Activated CD4-positive, alpha-beta T cell treated with anti-CD3 and anti-CD28 coated beads for 4 hours (primary cell): ENCODE results near the gene PORCN.

Source experiments
- DNase-seq, 2 donors: peaks; one replicate each; pipeline ENCODE4 v3.0.0-alpha.2; 2020

Gene PORCN

DNA sequence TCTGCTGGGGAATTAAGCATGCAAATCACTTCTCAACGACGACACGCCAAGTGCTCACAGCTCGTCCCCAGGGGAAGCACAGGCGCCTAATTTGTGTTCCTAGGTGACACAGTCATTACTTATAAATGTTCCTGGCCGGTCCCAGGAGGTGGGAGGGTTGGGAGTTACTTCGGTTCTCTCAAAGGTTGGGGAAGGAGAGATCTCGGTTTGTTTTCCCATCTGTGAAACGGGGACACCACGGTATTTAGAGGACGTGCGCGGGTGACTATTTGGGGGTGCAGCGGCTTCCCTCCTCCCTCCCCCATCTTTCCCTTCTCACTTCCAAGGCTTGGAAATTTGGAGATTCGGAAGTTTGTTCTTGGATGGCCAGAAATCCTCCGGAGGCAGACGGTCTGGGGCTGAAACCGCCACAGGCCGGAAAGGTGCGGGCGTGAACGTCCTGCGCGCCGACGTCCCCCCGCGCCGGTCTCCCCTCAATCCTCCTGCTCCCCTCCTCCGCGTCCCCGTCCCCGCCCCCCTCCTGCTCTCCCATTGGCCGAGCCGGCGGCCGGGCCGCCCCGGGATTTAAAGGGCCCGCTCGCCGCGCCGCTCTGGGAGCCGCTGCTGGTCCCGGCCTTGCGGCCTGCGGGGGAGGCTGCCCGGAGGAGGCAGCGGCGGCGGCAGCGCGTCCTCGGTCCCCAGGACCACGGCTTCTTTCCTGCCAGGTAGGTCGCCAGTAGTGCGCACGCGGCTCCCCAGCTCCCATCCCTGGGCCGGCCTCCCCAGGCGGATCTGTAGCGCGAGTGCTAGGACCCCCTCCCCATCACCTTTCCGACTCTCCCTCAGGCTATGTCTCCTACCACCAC lies at the start of gene PORCN:
PORCN (plus strand) TSS at position 593 of the 845 bp plus-strand sequence. CDS start 829 bp downstream, outside the sequence.
- peak; percentile 73 to 74 for DNase-seq

DNA sequence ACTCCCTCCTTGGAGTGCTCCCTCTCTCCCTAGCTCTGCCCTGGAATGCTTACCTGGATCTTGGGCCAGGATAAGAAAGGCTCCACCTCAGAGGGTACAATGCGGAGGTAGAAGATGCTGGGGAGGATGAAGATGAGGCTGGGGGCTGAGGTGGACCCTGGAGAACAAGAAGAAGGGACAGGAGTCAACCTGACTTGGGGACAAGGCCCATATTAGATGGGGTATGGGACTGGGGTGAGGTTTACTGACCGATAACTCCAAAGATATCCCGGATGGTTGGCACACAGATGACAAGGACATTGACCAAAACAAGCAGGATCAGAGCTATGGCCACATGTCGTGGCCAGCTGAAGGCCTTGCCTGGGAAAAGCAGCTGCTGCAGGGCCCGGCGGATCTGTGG lies 49.3 kb upstream of the PORCN start:
- no peak for DNase-seq

DNA sequence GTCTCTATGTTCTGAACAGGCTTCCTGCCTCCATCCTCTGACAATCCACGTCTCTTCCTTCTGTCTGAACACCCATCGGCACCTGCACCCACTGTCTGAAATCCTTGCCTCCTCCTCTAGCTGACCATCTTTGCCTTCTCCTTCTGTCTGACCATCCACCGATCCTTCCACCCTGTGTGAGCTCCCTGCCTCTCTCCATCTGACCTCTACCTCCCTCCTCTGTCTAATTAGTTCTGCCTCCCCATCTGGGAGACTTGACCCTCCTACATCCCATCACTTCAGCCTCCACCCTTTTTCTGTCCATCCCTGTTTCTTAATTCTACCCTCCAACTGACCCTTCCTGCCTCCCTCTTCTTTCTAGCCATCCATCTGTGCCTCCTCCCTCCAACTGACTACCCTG lies 48.8 kb upstream of the PORCN start:
- no peak for DNase-seq

GRCh38 chrX:48460606-48461005 lies 48.2 kb upstream of the PORCN start:
- DNase-seq: no peak

DNA sequence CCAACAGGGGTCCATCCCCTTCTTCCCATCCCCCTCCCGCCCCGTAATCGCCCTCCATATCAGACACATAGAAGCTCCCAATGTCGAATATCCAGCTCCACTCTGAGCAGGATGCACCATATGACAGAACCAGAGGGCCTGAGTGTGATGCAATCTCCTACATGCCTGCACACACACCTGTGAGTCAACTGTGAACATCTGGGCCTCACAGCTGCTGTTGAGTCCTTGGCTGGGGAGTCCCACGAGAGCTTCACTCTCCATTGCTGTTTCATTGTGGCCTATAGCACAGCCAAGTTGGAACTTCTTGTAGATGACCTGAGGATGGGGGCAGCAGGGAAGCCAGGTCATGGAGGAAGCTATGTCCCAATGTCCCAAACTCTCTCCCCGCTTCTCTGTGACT lies 47.0 kb upstream of the PORCN start:
- DNase-seq: no peak

- DNase-seq: no peak
Measured at GRCh38 chrX:48465336-48465933, 43.4 kb upstream of the PORCN start.

- DNase-seq: peak in 1 of 2 donors; percentile 26
Measured at GRCh38 chrX:48466696-48467095, 42.1 kb upstream of the PORCN start.

DNA sequence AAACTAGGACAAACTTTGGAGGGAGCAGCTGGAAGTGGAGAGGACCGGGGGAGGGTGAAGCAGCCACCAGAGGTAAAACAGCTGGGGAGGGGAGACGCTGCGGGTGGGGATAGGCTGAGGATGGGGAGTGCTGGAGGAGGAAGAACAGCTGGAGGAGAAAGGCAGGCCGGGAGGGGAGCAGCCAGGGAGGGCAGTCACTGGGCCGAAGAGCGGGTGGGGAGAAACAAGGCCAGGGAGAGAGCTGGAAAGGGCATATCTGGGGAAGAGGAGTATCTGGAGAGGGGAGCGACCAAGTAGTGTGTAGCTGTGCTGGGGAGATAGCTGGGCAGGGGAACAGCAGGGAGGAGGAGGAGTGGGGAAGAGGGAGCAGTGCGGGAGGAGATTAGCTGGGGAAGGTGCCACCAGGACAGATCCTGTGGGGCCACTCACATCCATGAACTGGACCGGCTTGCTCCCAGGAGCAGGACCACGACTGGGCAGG lies 41.5 kb upstream of the PORCN start:
- DNase-seq: no peak

DNA sequence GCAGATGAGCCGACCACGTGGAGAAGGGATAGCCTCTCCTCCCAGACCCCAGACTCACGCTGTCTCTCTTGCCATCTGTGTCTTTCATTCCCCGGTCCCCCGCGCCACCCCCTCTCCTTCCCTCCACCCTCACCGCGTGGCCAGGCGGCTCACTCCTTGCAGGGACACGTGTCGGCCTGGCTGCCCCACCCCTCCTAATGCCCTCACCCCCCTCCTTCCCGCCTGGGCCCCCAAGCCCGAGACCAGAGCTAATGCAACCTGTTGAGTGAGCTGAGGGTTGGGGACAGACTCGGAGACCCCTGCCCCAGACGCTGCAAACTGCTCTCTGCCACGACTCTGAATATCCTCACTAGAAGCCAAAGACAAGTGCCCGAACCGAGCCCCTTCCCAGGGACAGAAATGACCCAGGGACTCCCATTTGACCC lies 40.5 kb upstream of the PORCN start:
- DNase-seq: peak; percentile 55 to 66

DNA sequence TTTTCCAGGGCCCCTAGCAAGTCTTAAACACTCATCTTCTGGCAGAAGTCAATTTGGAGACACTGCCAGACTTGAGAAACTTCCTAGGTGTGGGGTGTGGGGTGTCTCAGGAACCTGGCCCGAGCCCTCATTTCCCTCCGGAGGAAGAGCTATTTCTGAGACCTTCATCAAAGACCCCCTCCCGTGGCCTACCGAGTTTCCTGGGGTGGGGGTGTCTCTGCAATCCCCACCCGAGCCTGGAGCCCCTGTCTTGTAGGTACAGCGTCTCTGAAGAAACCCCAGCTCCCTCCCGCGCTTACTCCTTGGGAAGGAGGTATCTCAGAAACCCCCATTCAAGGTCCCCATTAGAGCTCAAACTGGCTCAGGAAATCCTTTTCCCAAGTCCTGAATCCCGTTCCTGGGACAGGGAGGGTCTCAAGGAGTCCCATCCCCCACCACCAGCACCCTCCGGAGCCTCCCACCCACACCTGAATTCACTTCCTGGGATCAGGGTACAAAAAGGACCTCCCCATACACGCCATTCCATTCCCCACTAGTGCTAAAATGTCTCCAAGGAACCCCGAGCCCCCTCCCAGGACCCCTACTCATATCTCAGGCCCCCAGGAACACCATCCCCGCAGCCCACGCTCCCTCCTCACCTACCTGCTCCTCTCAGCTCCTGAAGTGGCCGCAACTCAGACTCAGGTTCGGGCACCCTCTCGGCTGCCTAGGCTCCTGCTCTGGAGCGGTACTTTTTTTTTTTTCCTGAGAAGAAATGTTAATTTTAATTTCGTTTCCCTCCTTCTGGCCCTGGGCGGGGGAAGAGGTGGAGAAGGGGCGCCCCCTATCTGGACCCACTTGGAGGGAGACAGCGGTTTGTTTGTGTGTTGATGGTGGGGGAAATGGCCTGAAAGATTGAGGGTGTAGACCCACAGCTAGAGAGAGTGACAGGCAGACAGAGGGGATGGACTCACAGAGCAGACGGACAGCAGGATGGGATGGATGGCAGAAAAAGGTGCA lies 39.8 kb upstream of the PORCN start:
- peak; percentile 43 to 55 for DNase-seq

DNA sequence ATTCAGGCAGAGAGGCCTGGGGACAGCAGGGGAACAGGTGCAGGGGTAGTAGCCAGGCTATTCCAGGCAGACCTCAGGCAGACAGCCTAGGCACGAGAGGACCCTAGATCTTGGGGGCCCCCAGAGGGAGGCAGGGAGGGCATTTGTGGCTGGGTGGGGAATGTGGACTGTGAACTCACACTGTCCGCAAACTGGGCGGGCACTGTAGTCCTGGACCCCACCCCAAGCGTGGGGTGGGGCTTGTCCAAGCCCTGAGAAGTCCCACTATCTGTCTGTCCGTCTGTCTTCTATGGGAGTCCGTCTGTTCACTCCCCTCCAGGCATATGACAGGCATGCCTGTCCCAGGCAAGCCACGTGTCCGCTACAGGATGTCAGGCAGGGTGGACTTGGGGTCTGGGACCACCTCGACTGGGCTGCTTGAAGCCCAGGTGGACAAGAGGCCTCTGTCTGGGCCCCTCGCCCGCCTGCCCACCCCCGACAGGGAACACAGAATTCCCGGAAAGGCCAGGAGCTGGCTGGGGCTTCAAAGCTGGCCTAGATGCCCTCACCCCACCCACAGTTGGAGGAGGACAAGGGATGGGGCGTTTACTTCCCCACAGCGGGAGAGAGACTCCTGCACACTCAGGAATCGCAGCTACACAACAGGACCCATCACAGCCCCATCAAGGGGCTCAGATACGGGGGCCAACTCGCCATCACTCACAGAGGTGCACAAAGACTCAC lies 38.5 kb upstream of the PORCN start, which contains the start of gene SLC38A5:
SLC38A5 (minus strand) TSS at position 151 of the 723 bp plus-strand sequence. CDS start 2,336 bp downstream, outside the sequence.
- no peak for DNase-seq

GRCh38 chrX:48470833-48471118 lies 38.0 kb upstream of the PORCN start:
- DNase-seq: no peak

DNA sequence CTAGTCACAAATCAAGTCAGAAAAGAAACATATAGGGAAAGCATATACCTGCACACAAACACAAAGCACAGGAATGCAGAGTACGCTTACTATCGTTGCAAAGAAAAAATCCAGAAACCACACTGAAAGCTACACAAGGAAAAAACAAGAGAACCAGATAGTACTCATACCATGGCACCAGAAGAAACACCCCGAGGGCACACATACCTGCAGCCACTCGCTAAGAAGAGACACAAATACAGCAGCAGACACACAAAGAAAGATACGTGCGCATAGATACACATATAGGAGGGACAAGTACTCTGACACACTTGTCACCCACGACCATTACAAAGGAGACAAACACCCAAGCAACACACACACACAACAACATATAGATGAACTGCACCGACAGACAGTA lies 37.3 kb upstream of the PORCN start:
- no peak for DNase-seq

DNA sequence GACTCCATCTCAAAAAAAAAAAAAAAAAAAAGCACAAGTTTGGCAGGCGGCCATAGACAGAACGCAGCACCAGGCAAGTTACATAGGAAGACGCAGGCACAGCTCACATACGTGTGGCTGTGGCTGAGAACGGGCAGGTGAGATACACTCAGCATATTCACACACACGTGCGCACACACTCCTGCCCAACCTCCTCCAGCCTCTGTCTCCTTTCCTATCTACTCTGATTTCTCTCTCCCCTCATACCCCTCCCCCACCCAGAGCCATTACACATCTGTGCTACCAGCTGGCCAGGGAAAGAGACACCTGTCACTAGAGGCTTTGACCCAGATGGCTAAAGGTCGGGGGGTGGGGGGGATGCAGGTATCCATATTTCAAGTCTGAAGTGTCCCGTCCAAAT lies 36.6 kb upstream of the PORCN start:
- no peak for DNase-seq

DNA sequence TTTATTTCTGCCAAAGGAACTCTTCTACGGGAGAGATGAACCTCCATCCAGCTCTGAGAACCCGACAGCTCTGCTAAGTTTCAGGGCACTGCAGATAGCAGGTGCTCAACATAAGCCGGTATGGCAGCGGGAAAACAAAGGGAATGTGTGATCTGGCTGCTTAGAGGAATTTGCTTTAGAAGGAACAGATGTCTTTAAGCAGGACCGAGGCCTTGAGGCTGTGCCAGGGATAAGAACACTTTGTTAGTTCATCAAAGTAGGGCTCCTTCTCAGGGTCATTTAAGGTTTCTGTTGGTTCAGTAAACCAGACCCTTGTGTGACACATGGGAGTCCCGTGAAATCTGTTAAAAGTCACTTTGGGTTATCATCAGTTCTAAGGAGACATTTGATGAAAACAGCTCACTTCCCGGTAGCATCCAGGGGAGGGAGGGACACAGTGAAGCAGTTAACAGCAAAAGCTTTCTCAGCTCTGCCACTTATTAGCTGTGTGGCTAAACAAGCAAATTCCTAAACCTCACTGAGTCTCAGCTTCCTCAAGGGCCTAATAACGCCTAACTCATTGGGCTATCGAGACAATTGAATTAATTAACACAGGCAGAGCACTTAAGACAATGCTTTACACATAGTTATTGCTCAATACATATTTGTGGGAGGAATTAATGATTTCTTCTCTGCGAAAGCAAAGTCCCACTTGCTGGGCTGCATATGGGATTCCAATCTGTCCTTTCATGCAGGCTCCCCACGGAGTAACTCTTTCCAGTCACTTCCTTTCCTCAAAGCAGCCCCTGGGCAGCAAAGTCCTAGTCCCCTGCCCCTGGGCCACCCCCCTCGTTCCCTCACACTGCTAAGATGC lies 35.7 kb upstream of the PORCN start:
- DNase-seq: no peak

DNA sequence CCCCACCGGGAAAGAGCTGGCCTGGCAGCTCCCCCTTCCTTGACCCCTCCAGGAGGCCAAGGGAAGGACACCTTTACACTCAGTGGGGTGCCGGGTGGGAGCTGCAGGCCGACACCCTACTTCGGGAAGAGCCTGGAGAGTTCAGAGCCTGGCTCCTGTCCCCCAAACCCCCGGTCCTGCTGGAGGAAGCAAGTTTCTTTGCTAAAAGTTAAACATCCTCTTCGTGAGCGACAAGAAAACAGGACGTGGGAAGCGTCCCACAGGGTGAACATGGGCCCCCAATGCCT lies 35.1 kb upstream of the PORCN start:
- DNase-seq: no peak

GRCh38 chrX:48474127-48474526 lies 34.7 kb upstream of the PORCN start:
- no peak for DNase-seq

DNA sequence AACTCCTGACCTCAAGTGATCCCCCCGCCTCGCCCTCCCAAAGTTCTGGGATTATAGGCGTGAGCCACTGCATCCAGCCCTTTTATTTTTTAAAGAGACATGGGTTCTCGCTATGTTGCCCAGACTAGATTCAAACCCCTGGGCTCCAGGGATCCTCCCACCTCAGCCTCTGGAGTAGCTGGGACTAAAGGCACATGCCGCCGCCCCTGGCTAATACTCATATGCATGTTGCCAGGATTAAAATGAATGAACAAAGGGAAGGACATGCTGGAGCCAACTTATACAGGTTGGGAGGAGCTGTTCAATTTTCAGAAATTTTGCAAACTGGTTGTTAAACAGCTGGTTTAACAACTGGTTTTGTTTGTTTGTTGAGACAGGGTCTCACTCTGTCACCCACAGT lies 34.2 kb upstream of the PORCN start:
- DNase-seq: no peak

DNA sequence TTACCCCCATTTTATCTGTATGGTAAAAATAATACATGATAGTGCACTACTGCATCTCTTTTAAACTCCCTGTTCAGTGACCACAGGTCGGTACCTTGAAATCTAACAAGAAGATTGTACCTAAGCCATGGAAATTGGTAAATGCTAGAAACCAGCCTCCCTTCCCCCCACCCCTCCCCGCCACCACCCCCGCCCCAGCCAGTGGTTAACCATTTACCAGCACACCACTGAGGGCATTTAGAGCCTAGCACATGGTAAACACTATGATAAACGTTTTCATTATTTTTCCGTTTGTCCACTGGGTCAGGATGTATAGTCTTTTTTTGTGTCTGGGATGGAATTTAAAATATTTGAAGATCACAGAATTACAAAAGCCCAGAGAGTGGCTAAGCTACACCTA lies 33.5 kb upstream of the PORCN start:
- peak in 1 of 2 donors; percentile 19 for DNase-seq

DNA sequence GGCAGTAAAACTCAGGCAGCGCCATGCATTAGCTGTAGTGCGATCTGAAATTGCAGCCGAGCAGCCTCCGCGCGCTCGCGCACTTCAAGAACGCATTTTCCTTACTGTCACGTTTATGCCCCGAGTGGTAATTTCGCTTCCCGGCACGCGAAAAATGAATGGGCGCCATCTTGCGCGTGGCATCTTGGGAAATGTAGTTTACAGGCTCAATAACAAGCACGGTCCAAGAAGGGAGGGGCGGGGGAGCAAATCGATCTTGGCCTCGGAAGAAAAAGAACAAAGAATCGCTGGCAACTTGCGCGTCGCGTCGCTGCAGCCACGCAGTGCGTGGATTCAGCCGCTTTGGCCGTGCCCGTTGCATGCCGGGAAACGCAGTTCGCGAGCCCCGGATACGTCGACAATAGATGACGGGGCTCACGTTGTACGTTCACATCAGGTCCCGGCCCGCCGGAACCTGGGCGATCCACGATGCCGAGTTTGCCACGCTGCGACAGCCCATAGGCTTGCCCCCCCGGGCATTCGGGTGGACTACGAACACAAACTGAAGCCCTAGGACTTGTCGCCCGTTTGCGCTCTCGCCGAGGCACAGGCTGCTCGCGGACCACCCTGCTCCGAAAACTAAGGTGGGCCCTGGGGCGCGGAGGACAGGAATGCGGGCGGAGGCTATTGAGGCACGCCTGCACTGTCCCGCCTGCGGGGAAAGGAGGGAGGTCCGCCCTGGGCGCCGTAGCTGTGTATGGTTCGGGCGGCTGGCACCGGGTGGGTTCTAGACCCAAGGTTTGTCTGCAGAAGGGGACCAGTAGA lies 32.8 kb upstream of the PORCN start, which contains the start of gene FTSJ1:
FTSJ1 (plus strand) TSS at position 426 of the 804 bp plus-strand sequence. CDS start 1,849 bp downstream, outside the sequence.
- DNase-seq: peak; percentile 85 to 88

GRCh38 chrX:48476919-48477318 lies 31.9 kb upstream of the PORCN start:
- no peak for DNase-seq
